ENCODE results near the gene CHRNB1. TPM values are rescaled to one million over a fixed set of nuclear protein-coding genes. Genes with fewer than 3 reads are reported as not detected.
"Not testable (repeated sequence)": the region's sequence is repeated elsewhere in the genome, so short reads cannot be mapped to it uniquely, and the experiment has no call there.

CHRNB1 gene
- total RNA-seq, 1 donor from 2014 or later, result 7.5 TPM

GRCh38 chr17:7479213-7480088, 34.6 kb downstream of the CHRNB1 start, which contains the start of gene ZBTB4:
Gene ZBTB4, minus strand, starts transcription at chr17:7479631. Its CDS starts 12,830 bp downstream, at chr17:7466801.
- Histone ChIP-seq H3K9ac (peak within 1 kb of the TSS; percentile 79), H3K36me3 (no peaks in the 10 kb centered on the region), H4K20me1 (ENCODE audit: low read depth) (peaks cover 26% of the 10 kb centered on the region), H3K27ac (peak within 1 kb of the TSS; percentile 80), H3F3A (ENCODE audit: low read depth) (peaks cover 33% of the 10 kb centered on the region), H3K4me1 (peaks cover 19% of the 10 kb centered on the region), H3K4me2 (peak within 1 kb of the TSS; percentile 98), H3K9me3 (ENCODE audit: low read depth) (no peaks in the 10 kb centered on the region), H3K79me2 (ENCODE audit: low read depth) (peaks cover 58% of the 10 kb centered on the region), H3K27me3 (no peaks in the 10 kb centered on the region), H2AFZ (replicated peaks) (peak within 1 kb of the TSS; percentile 77), H3K4me3 (peak within 1 kb of the TSS; percentile 97)
- Mint-ChIP-seq H3K4me3 (peak within 1 kb of the TSS; percentile 98), H3K27me3 (ENCODE audit: insufficient read depth, low read depth) (peaks cover 16% of the 10 kb centered on the region), H3K9me3 (no peaks in the 10 kb centered on the region), H3K36me3 (peaks cover 7% of the 10 kb centered on the region), H3K4me1 (peaks cover 63% of the 10 kb centered on the region), H3K27ac (peak within 1 kb of the TSS; percentile 99)
- TF ChIP-seq EZH2phosphoT487 (IDR thresholded peaks at IDR 0.05) (no peak), EZH2 (IDR thresholded peaks at IDR 0.05) (no peak), CTCF (IDR thresholded peaks at IDR 0.05) (no peak)
- peak; percentile 82 for DNase-seq (ENCODE audit: low spot score)

- Histone ChIP-seq H3F3A (ENCODE audit: low read depth) (peaks cover 34% of the 10 kb centered on the region), H3K4me2 (peak overlapping the region; percentile 98), H3K4me3 (peak overlapping the region; percentile 97), H4K20me1 (ENCODE audit: low read depth) (peaks cover 29% of the 10 kb centered on the region), H3K9me3 (ENCODE audit: low read depth) (no peaks in the 10 kb centered on the region), H3K27ac (peak overlapping the region; percentile 80), H3K4me1 (peaks cover 19% of the 10 kb centered on the region), H3K79me2 (ENCODE audit: low read depth) (peaks cover 59% of the 10 kb centered on the region), H3K27me3 (no peaks in the 10 kb centered on the region), H3K36me3 (no peaks in the 10 kb centered on the region), H3K9ac (peak overlapping the region; percentile 36), H2AFZ (replicated peaks) (peak overlapping the region; percentile 65)
- peak overlapping the region; percentile 99 for H3K27ac Mint-ChIP-seq
- peaks cover 9% of the 10 kb centered on the region for H3K36me3 Mint-ChIP-seq
- peak overlapping the region; percentile 98 for H3K4me3 Mint-ChIP-seq
- H3K4me1 Mint-ChIP-seq, result peaks cover 67% of the 10 kb centered on the region
- DNase-seq (ENCODE audit: low spot score), result no peak
- no peaks in the 10 kb centered on the region for H3K9me3 Mint-ChIP-seq
- TF ChIP-seq CTCF (IDR thresholded peaks at IDR 0.05), result no peak
- TF ChIP-seq EZH2phosphoT487 (IDR thresholded peaks at IDR 0.05), result no peak
- TF ChIP-seq EZH2 (IDR thresholded peaks at IDR 0.05), result no peak
- peaks cover 16% of the 10 kb centered on the region for H3K27me3 Mint-ChIP-seq (ENCODE audit: insufficient read depth, low read depth)
These were observed 35.2 kb downstream of the CHRNB1 start for GRCh38 chr17:7480089-7480384.

GRCh38 chr17:7481275-7481674, 36.4 kb downstream of the CHRNB1 start, which contains the start of gene SLC35G6:
Gene SLC35G6, plus strand, starts transcription at chr17:7481446. Its CDS starts 71 bp downstream, at chr17:7481517.
- H3K27ac ChIP-seq; H2AFZ ChIP-seq (replicated peaks); H3K4me3 ChIP-seq; H3K9me3 ChIP-seq (ENCODE audit: low read depth); H3K27me3 ChIP-seq; H3K9ac ChIP-seq; H3K36me3 ChIP-seq; H3K9me3 Mint-ChIP-seq; DNase-seq (ENCODE audit: low spot score): not testable (repeated sequence)
- Mint-ChIP-seq H3K27me3 (ENCODE audit: insufficient read depth, low read depth) (peaks cover 14% of the 10 kb centered on the region), H3K4me3 (peak within 1 kb of the TSS; percentile 98), H3K4me1 (peaks cover 73% of the 10 kb centered on the region), H3K27ac (peak within 1 kb of the TSS; percentile 99), H3K36me3 (peaks cover 11% of the 10 kb centered on the region)
- Histone ChIP-seq H3K79me2 (ENCODE audit: low read depth) (peaks cover 59% of the 10 kb centered on the region), H3K4me1 (peaks cover 21% of the 10 kb centered on the region), H3F3A (ENCODE audit: low read depth) (peaks cover 37% of the 10 kb centered on the region), H3K4me2 (peak within 1 kb of the TSS; percentile 98), H4K20me1 (ENCODE audit: low read depth) (peaks cover 35% of the 10 kb centered on the region)

- H3K4me3 ChIP-seq; H3K9me3 Mint-ChIP-seq; H3K27me3 ChIP-seq; H2AFZ ChIP-seq (replicated peaks); H3K36me3 ChIP-seq; H3K27ac ChIP-seq; DNase-seq (ENCODE audit: low spot score); H3K9ac ChIP-seq; H3K9me3 ChIP-seq (ENCODE audit: low read depth); H3K4me2 ChIP-seq; H3K36me3 Mint-ChIP-seq: not testable (repeated sequence)
- H3K79me2 ChIP-seq (ENCODE audit: low read depth), result peaks cover 59% of the 10 kb centered on the region
- Mint-ChIP-seq H3K4me1 (peaks cover 70% of the 10 kb centered on the region), H3K27me3 (ENCODE audit: insufficient read depth, low read depth) (peaks cover 11% of the 10 kb centered on the region), H3K27ac (peak overlapping the region; percentile 100), H3K4me3 (peak overlapping the region; percentile 96)
- peaks cover 37% of the 10 kb centered on the region for H4K20me1 ChIP-seq (ENCODE audit: low read depth)
- peaks cover 29% of the 10 kb centered on the region for H3K4me1 ChIP-seq
- peaks cover 38% of the 10 kb centered on the region for H3F3A ChIP-seq (ENCODE audit: low read depth)
These were observed 37.2 kb downstream of the CHRNB1 start for GRCh38 chr17:7481842-7482741.

GRCh38 chr17:7482742-7483088, 37.9 kb downstream of the CHRNB1 start:
- Mint-ChIP-seq H3K4me1 (peaks cover 70% of the 10 kb centered on the region), H3K27ac (peak overlapping the region; percentile 100), H3K4me3 (peak overlapping the region; percentile 96), H3K27me3 (ENCODE audit: insufficient read depth, low read depth) (peaks cover 10% of the 10 kb centered on the region), H3K36me3 (peaks cover 13% of the 10 kb centered on the region)
- Histone ChIP-seq H3K4me2 (peak overlapping the region; percentile 99), H3F3A (ENCODE audit: low read depth) (peaks cover 43% of the 10 kb centered on the region), H3K79me2 (ENCODE audit: low read depth) (peaks cover 59% of the 10 kb centered on the region), H3K4me1 (peaks cover 35% of the 10 kb centered on the region), H4K20me1 (ENCODE audit: low read depth) (peaks cover 37% of the 10 kb centered on the region)
- not testable (repeated sequence) for H3K9me3 ChIP-seq (ENCODE audit: low read depth); H3K36me3 ChIP-seq; H2AFZ ChIP-seq (replicated peaks); H3K27me3 ChIP-seq; H3K4me3 ChIP-seq; H3K9me3 Mint-ChIP-seq; H3K27ac ChIP-seq; H3K9ac ChIP-seq; DNase-seq (ENCODE audit: low spot score)
